WTC11 (cell line): ENCODE data around the gene PCBP3.

Source experiments
- CTCF ChIP-seq: fragments of 200-600 bp; IDR thresholded peaks from 2 replicates; pipeline ENCODE4 v1.8.0; 2022; ENCODE audit warnings: antibody characterized with exemption
- NR1H2 ChIP-seq: sonication (generic); formaldehyde crosslinking; IDR thresholded peaks from 2 replicates; pipeline ENCODE4 v1.9.0; 2021; ENCODE audit warnings: mild to moderate bottlenecking, moderate library complexity, missing genetic modification reagents

GRCh38 chr21:45977396-45977795, 333.9 kb downstream of the PCBP3 start:
- no peak for TF ChIP-seq CTCF
- TF ChIP-seq NR1H2 (CRISPR knock-in tag), result no peak
